ENCODE data around the gene COX6A1.
A peak's percentile ranks its signal among the peaks of the same experiment; 100 is the strongest.

COX6A1 gene

GRCh38 chr12:120437735-120438494 lies at the start of gene COX6A1:
COX6A1 (plus strand) TSS chr12:120438113; CDS start chr12:120438127, 14 bp downstream.
- DNase-seq: peak; percentile 97 to 98

- DNase-seq: no peak
Observed at GRCh38 chr12:120388691-120389481, 49.0 kb upstream of the COX6A1 start.

GRCh38 chr12:120390540-120391120 lies 47.3 kb upstream of the COX6A1 start:
- no peak for DNase-seq

GRCh38 chr12:120394483-120395367 lies 43.2 kb upstream of the COX6A1 start:
- no peak for DNase-seq

GRCh38 chr12:120397824-120398540 lies 39.9 kb upstream of the COX6A1 start:
- DNase-seq: no peak

GRCh38 chr12:120399531-120399930 lies 38.4 kb upstream of the COX6A1 start:
- no peak for DNase-seq

GRCh38 chr12:120402217-120402616 lies 35.7 kb upstream of the COX6A1 start:
- DNase-seq: no peak

- no peak for DNase-seq
Observed at GRCh38 chr12:120403869-120404268, 34.0 kb upstream of the COX6A1 start.

- DNase-seq: no peak
Observed at GRCh38 chr12:120404271-120404670, 33.6 kb upstream of the COX6A1 start.

- no peak for DNase-seq
Observed at GRCh38 chr12:120406069-120406468, 31.8 kb upstream of the COX6A1 start.

- DNase-seq: no peak
Observed at GRCh38 chr12:120406553-120406952, 31.4 kb upstream of the COX6A1 start.

GRCh38 chr12:120408771-120409170 lies 29.1 kb upstream of the COX6A1 start:
- DNase-seq: no peak

- no peak for DNase-seq
Observed at GRCh38 chr12:120412421-120412820, 25.5 kb upstream of the COX6A1 start.

- DNase-seq: no peak
Observed at GRCh38 chr12:120413901-120414695, 23.8 kb upstream of the COX6A1 start.

- no peak for DNase-seq
Observed at GRCh38 chr12:120416490-120417216, 21.3 kb upstream of the COX6A1 start.

- DNase-seq: no peak
Observed at GRCh38 chr12:120417917-120418580, 19.9 kb upstream of the COX6A1 start.

GRCh38 chr12:120421701-120422100 lies 16.2 kb upstream of the COX6A1 start:
- DNase-seq: no peak

- DNase-seq: no peak
Observed at GRCh38 chr12:120422892-120423456, 14.9 kb upstream of the COX6A1 start.

GRCh38 chr12:120425797-120426196 lies 12.1 kb upstream of the COX6A1 start:
- no peak for DNase-seq

All from activated CD4-positive, alpha-beta T cell treated with anti-CD3 and anti-CD28 coated beads, Interleukin-2, amount 50 U/mL, for 4 hours (primary cell).